HCEC 1CT (cell line): ENCODE measurements around the gene ATAD1.

ENCODE experiments used
- DNase-seq: peaks from one replicate; pipeline ENCODE4 v3.0.0-alpha.2; 2017

Gene ATAD1

DNA sequence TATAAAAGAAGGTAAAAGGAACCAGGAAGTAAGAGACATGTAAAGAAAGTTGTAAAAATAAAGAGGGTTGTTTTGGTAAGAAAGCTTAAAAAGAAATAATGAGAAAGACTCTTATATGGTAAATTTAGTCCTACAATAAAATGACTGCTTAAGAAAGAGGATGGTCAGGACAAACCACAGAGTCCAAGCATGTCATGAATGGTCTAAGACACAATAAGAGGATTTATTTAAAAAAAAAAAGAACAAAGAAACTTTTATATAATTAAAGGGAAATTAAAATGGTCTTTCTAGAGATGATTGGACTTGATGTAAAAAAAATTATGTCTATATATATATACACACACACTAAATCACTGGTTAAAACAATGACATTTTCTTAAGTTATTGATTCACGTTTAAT, 18.2 kb downstream of the ATAD1 start:
- no peak for DNase-seq

GRCh38 chr10:87798082-87798481, 19.9 kb downstream of the ATAD1 start:
- DNase-seq: no peak

GRCh38 chr10:87794285-87794684, 23.7 kb downstream of the ATAD1 start:
- no peak for DNase-seq

DNA sequence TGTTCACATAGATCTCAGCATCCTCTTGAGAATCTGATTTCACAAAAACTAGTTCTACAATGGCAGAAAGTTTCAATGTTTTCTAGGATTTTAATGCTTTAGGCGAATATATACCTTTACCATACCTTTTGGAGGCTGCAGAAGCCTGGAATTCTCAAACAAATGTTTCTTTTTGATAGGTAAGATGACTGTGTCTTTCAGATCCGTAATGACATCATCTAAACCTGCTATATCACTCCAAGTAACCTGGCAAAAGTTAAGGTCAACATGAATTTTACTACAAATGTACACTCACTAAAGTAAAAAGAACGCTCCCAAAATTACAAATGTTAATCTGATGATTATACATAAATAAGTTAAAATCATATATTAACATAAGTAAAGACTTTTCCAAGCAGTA, 27.8 kb downstream of the ATAD1 start:
- no peak for DNase-seq

- DNase-seq: no peak
Observed at GRCh38 chr10:87786421-87786820, 31.6 kb downstream of the ATAD1 start.

DNA sequence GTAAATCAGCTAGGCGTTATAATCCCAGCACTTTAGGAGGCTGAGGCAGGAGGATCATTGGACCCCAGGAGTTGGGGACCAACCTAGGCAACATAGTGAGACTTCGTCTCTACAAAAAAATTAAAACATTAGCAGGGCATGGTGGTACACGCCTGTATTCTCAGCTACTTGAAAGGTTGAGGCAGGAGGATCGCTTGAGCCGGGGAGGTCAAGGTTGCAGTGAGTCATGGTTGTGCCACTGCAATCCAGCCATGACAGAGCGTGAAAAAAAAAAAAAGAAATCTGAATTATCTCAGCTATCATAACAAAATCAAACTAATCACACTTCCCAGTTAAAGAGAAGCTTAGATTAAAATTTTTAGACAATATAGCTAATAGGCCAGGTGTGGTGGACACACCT, 35.3 kb downstream of the ATAD1 start:
- DNase-seq: peak; percentile 27

GRCh38 chr10:87781545-87781944, 36.5 kb downstream of the ATAD1 start:
- DNase-seq: no peak

DNA sequence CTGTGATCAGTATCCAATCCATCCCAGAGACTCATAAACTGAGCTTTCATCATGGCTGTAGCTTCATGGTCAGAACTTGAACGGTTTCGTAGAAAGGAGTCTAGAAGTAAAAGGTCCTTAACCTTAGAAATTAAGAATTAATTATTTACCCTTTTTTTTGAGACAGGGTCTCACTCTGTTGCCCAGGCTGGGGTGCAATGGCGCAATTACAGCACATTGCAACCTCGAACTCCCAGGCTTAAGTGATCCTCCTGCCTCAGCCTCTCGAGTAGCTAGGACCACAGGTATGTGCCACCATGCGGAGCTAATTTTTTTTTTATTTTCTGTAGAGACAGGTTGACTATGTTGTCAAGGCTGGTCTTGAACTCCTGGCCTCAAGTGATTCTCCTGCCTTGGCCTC, 41.7 kb downstream of the ATAD1 start:
- DNase-seq: no peak

DNA sequence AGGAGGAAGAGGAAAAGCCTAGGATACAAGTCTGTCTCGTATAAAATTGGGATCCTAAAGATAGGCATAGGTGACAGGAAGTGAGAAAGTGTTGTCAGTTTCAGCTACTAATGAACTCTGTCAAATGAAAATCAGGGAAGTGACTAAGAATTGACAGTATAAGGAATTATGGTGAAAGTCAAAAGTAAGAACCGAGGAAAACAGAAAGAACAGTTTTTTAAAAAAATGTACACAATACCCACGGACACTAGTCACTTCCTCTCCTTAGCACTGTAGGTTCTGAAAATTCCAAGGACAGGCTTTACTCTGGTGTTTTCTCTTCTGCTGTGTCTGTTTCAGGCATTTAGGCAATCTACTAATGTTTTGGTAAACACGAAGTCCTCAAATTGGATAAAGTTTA, 42.3 kb downstream of the ATAD1 start:
- DNase-seq: peak; percentile 67

DNA sequence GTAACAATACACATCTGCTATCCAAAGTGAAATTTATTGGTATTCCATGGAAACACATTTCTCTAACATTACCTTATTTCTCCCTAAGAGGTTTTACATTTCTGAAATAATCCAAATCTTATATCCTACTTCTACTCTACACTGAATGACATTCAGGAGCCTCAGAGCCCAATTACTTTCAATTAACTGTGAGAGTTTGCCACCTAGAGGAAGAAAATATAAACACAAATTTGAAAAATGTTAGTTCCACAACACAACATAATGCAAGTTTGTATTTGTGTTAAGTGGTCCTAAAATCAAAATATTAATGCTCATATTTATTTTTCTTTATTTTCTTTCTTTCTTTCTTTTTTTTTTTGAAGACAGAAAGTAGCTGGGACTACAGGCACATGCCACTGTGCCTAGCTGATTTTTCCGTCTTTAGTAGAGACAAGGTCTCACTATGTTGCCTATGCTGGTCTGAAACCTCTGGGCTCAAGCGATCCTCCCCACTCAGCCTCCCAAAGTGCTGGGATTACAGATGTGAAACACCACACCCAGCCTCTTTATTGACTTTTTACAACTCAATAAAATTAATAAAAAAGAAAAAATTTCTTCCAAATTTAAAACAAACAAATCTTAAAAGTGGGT, 46.0 kb downstream of the ATAD1 start:
- peak; percentile 42 for DNase-seq

- DNase-seq: peak; percentile 15
Observed at GRCh38 chr10:87767253-87767652, 50.8 kb downstream of the ATAD1 start.

- no peak for DNase-seq
Observed at GRCh38 chr10:87765666-87766376, 52.2 kb downstream of the ATAD1 start.

GRCh38 chr10:87764072-87764934, 53.7 kb downstream of the ATAD1 start:
- DNase-seq: no peak

- no peak for DNase-seq
Observed at GRCh38 chr10:87763086-87763861, 54.8 kb downstream of the ATAD1 start.

- peak; percentile 84 for DNase-seq
Observed at GRCh38 chr10:87761892-87762291, 56.1 kb downstream of the ATAD1 start.

DNA sequence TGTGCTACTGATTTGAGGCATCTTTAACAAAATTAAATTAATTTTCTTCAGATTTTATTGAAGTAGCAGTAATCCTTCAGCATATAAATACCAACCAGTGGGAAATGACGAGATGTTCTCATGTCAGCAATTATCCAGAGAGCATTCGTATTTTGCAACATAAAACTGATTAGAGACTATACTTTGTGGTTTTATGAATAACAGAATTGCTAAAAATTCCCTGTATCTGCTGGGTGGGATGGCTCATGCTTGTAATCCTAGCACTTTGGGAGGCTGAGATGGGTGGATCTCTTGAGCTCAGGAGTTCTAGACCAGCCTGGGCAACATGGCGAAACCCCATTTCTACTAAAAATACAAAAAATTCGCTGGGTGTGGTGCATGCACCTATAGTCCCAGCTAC, 56.9 kb downstream of the ATAD1 start:
- DNase-seq: no peak

GRCh38 chr10:87760195-87760905, 57.7 kb downstream of the ATAD1 start:
- no peak for DNase-seq

DNA sequence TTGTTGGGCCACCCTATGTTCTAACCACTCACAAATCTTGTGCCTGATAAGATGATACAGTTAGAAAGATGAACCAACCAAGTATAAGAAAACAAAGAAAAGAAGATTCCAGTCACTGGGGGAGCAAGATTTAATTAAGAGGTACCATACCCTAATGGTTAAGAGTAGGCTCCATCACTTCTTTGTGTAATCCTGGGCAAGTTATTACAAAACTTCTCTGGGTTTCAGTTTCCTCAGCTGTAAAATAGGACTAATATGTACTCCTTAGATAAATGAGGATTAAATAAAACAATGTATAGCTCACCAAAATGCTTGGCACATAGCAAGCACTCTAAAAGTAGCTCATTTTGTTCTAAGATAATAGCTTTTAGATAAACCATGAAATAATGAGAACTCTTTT, 58.5 kb downstream of the ATAD1 start:
- no peak for DNase-seq

- no peak for DNase-seq
Observed at GRCh38 chr10:87757685-87758084, 60.3 kb downstream of the ATAD1 start.

GRCh38 chr10:87753995-87754866, 63.8 kb downstream of the ATAD1 start:
- DNase-seq: no peak

DNA sequence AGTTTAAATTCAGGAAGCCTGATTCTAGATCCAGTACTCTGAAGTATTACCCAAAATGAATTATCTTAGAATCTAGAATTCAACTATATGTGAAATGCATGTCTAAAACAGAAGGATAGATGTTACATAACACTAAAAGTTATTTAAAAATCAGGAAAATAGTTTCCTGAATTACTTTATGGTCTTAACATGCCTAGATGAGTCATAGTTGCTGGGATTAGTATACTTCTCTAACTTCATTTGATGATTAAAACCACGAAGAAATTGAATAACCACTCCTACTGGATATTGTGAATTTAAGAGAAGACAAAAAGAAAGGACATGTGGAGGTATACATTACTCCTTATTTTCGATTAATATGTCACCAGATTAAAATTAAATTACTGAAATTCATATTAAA, 65.5 kb downstream of the ATAD1 start:
- peak; percentile 77 for DNase-seq
